T-helper 1 cell treated with Interleukin-12 subunit alpha and Interleukin-12 subunit beta and Interleukin-4 antibody, amounts not matched to agents 30 μg/mL and 1 μg/mL, for 36 hours (primary cell): ENCODE results near the gene ADNP2.
A peak's percentile ranks its signal among the peaks of the same experiment; 100 is the strongest.

Experiments
- H3K27ac Mint-ChIP-seq: one replicate; pipeline ENCODE4 v1.8.0; 2021; ENCODE audit warnings: mild to moderate bottlenecking, mixed read lengths
- H3K27me3 Mint-ChIP-seq: one replicate; pipeline ENCODE4 v1.8.0; 2021; ENCODE audit warnings: low read depth, mixed read lengths
- H3K36me3 Mint-ChIP-seq: one replicate; pipeline ENCODE4 v1.8.0; 2021; ENCODE audit warnings: low read depth, mixed read lengths
- H3K4me1 Mint-ChIP-seq: one replicate; pipeline ENCODE4 v1.8.0; 2021; ENCODE audit warnings: low read depth, mixed read lengths
- H3K4me3 Mint-ChIP-seq: one replicate; pipeline ENCODE4 v1.8.0; 2021; ENCODE audit warnings: mild to moderate bottlenecking, moderate library complexity, mixed read lengths
- H3K9me3 Mint-ChIP-seq: one replicate; pipeline ENCODE4 v1.8.0; 2021; ENCODE audit warnings: mixed read lengths

The ADNP2 gene, protein sequence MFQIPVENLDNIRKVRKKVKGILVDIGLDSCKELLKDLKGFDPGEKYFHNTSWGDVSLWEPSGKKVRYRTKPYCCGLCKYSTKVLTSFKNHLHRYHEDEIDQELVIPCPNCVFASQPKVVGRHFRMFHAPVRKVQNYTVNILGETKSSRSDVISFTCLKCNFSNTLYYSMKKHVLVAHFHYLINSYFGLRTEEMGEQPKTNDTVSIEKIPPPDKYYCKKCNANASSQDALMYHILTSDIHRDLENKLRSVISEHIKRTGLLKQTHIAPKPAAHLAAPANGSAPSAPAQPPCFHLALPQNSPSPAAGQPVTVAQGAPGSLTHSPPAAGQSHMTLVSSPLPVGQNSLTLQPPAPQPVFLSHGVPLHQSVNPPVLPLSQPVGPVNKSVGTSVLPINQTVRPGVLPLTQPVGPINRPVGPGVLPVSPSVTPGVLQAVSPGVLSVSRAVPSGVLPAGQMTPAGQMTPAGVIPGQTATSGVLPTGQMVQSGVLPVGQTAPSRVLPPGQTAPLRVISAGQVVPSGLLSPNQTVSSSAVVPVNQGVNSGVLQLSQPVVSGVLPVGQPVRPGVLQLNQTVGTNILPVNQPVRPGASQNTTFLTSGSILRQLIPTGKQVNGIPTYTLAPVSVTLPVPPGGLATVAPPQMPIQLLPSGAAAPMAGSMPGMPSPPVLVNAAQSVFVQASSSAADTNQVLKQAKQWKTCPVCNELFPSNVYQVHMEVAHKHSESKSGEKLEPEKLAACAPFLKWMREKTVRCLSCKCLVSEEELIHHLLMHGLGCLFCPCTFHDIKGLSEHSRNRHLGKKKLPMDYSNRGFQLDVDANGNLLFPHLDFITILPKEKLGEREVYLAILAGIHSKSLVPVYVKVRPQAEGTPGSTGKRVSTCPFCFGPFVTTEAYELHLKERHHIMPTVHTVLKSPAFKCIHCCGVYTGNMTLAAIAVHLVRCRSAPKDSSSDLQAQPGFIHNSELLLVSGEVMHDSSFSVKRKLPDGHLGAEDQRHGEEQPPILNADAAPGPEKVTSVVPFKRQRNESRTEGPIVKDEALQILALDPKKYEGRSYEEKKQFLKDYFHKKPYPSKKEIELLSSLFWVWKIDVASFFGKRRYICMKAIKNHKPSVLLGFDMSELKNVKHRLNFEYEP

DNA sequence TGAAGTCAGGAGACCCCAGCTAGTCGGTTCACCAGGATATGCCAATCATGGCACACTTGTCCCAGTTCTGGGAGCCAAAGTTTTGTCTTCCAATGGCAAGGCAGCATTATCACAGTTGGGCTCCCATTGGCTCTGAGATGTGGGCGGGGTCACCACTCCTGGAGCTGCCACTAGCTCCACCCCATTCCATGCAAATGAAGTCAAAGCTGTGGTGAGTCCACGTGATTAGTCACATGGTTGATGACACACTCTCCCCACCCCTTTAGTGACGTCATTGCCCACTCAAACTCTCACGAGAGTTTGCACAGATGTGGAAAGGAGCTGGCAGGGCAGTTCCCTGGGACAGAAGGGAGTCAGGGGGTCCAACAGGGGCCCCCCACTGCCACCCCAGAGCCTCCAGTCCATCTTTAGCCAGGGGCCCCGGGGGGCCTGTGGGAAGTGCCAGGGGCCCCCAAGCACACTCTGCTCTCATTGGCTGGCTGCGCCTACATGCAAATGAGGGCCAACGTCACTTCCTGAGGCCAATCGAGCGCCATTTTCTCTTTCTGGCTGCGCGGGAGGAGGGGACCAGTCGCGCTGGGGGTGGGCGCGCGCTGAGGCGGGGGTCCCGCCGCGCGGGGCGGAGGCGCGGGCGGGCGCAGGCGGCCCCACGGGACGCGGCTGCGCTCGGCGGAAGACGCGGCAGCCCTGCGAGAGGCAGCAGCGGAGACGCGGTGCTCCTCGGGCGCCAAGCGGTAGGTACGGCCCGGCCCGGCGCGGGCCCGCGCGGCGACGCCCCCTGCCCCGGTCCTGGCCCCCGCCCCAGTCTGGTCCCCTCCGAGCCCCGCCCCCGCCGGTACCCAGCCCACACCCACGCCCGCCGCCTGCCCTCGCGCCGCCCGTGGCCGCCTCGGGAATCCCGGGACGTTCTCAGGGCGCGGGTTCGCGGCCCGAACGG lies at the start of gene ADNP2:
Gene ADNP2 (plus strand): TSS at position 524 of the 937 bp plus-strand sequence. CDS start 8,281 bp downstream, outside the sequence.
- Mint-ChIP-seq H3K36me3 (peaks cover 8% of the 10 kb centered on the region), H3K27me3 (peaks cover 5% of the 10 kb centered on the region), H3K4me1 (peaks cover 19% of the 10 kb centered on the region), H3K27ac (peak within 1 kb of the TSS; percentile 84), H3K4me3 (peak within 1 kb of the TSS; percentile 77), H3K9me3 (no peaks in the 10 kb centered on the region)

DNA sequence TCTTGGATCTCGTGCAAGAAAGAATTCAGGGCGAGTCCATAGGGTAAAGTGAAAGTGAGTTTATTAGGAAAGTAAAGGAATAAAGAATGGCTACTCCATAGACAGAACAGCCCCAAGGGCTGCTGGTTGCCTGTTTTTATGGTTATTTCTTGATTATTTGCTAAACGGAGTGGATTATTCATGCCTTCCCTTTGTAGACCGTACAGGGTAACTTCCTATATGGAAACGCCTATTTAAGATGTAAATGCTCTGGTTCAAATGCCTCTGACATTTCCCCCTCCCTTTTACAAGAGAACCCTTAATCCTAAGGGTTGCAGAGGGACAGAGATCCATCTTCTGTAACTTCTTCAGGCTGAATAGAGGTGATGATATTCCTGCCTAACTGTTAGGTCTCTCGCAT lies 49.1 kb upstream of the ADNP2 start:
- H3K27ac Mint-ChIP-seq: no peak overlapping the region
- peaks cover 45% of the 10 kb centered on the region for H3K9me3 Mint-ChIP-seq
- H3K4me1 Mint-ChIP-seq: no peaks in the 10 kb centered on the region
- H3K36me3 Mint-ChIP-seq: peaks cover 2% of the 10 kb centered on the region
- H3K4me3 Mint-ChIP-seq: no peak overlapping the region
- no peaks in the 10 kb centered on the region for H3K27me3 Mint-ChIP-seq

DNA sequence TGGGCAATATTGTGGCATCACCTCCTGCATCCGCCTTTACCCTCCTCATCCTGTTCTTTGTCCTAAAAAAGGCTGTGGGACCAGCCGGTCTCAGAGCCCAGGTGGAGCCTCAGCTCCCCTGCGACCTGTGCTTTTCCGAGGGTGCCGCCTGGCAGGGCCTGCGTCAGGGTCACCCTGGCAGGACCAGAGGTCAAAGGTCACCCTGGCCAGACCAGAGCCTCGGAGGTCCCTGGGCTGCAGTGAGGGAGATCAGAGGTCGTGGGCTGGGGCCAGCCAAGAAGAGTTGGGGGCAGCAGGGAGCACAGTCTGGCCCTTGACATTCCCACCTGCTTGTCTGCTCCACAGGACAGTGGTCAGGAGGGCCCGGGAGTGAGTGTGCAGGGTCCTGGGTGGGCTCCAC lies 43.4 kb upstream of the ADNP2 start:
- Mint-ChIP-seq H3K27ac (no peak overlapping the region), H3K4me3 (no peak overlapping the region), H3K36me3 (no peaks in the 10 kb centered on the region), H3K9me3 (peaks cover 4% of the 10 kb centered on the region), H3K27me3 (no peaks in the 10 kb centered on the region), H3K4me1 (no peaks in the 10 kb centered on the region)

DNA sequence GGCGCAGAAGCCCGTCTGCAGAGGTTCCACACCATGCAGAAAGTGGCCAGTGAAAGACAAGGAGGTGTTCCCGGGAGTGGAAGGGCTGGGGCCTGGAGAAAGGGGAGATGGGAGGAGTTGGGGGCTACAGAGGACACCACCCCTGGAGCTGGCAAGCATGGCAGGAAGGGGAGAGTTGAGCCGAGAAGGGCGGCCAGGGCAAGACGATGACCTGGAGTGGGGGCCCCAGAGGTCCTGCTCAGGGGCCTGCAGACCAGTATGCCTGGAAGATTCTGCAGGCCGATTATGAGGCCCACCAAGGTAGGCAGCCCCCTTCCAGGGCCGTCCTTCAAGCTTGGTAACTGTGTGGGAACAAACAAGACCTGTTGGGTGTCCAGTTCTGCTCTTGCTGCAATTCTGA lies 41.7 kb upstream of the ADNP2 start:
- peaks cover 4% of the 10 kb centered on the region for H3K9me3 Mint-ChIP-seq
- no peaks in the 10 kb centered on the region for H3K4me1 Mint-ChIP-seq
- H3K27me3 Mint-ChIP-seq: no peaks in the 10 kb centered on the region
- no peak overlapping the region for H3K4me3 Mint-ChIP-seq
- H3K36me3 Mint-ChIP-seq: no peaks in the 10 kb centered on the region
- no peak overlapping the region for H3K27ac Mint-ChIP-seq

DNA sequence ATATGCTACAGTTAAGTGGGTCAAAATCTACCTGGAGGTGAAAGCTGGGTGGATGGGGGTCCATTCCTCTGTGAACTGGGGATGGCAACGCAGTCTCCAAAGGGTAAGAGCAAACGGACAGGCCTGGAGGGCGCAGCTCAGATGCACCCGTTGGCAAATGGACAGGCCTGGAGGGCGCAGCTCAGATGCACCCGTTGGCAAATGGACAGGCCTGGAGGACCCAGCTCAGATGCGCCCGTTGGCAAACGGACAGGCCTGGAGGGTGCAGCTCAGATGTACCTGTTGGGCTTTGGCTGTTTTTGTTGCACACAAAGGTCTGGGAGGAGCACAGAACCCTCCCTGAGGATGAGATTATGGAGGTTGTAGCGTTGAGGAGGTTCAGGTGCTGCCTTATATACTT lies 41.2 kb upstream of the ADNP2 start:
- Mint-ChIP-seq H3K4me3 (no peak overlapping the region), H3K36me3 (no peaks in the 10 kb centered on the region), H3K27ac (no peak overlapping the region), H3K27me3 (no peaks in the 10 kb centered on the region), H3K4me1 (no peaks in the 10 kb centered on the region), H3K9me3 (peaks cover 4% of the 10 kb centered on the region)

DNA sequence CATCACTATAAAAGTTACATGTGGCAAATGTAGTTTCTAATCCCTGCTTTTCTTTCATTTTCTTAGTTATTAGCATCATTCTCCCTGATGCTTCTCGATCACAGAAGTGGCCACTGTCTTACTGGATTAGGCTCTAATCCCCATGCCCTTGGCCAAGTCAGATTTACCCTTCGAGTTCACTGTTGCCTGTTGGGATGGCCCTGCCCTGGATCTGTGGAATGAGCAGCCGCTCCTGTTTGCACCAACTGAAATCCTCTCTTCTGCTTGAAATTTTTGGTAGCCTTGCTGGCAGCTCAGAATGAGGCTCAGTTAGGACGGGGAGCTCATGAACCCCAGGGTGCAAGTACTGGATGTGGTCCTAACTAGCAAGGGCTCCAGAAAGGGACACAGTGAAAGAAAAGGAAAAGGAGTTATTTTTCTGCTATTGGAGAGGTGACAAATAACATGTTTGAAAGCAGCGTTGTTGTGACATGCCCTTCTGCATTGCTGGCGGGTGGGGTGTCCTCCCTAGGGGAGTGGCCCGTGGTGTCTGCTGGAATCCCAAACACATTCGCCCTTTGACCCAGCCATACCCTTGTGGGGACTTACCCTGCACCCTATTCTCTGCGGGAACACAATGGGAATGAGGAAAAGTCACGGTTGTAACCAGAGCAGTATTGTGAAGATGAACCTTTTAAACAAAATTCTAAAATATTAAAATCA lies 40.3 kb upstream of the ADNP2 start:
- no peak overlapping the region for H3K4me3 Mint-ChIP-seq
- H3K9me3 Mint-ChIP-seq: peaks cover under 1% of the 10 kb centered on the region
- H3K36me3 Mint-ChIP-seq: no peaks in the 10 kb centered on the region
- H3K27me3 Mint-ChIP-seq: no peaks in the 10 kb centered on the region
- H3K27ac Mint-ChIP-seq: no peak overlapping the region
- H3K4me1 Mint-ChIP-seq: no peaks in the 10 kb centered on the region

DNA sequence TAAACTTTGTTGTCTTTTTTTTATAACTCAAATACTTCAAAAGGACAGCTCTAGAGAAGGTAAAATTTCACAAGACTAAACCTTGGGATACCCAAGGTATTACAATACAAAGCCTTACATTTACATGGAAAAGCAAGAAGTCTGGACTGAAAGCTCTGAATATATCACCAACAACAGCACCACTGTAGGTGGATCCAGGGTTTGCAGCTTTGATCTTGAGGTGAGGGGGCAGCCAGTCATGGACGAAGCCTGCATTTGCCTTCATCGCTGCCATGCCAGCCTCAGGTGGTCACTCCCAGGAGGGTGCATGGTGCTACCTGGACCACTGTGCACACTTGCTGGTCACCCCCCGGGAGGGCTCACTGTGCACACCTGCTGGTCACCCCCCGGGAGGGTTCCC lies 38.2 kb upstream of the ADNP2 start:
- H3K4me1 Mint-ChIP-seq: no peaks in the 10 kb centered on the region
- no peaks in the 10 kb centered on the region for H3K36me3 Mint-ChIP-seq
- no peak overlapping the region for H3K4me3 Mint-ChIP-seq
- H3K27me3 Mint-ChIP-seq: no peaks in the 10 kb centered on the region
- H3K27ac Mint-ChIP-seq: no peak overlapping the region
- peaks cover 3% of the 10 kb centered on the region for H3K9me3 Mint-ChIP-seq

DNA sequence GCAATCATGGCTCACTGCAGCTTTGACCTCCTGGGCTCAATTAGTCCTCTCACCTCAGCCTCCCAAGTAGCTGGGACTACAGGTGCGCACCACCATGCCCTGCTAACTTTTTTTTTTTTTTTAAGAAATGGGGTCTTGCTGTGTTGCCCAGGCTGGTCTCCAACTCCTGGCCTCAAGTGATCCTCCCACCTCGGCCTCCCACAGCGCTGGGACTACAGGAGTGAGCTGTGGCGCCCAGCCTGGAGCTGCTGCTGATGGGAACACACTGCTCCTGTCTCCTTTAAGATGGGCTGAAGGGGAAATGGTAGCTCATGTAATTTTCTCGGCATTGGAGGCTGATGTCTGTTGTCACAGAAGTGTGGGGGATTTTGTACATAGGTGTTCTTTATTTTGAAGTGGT lies 34.9 kb upstream of the ADNP2 start:
- Mint-ChIP-seq H3K4me1 (no peaks in the 10 kb centered on the region), H3K27ac (no peak overlapping the region), H3K4me3 (no peak overlapping the region), H3K27me3 (no peaks in the 10 kb centered on the region), H3K9me3 (peaks cover 3% of the 10 kb centered on the region), H3K36me3 (no peaks in the 10 kb centered on the region)

DNA sequence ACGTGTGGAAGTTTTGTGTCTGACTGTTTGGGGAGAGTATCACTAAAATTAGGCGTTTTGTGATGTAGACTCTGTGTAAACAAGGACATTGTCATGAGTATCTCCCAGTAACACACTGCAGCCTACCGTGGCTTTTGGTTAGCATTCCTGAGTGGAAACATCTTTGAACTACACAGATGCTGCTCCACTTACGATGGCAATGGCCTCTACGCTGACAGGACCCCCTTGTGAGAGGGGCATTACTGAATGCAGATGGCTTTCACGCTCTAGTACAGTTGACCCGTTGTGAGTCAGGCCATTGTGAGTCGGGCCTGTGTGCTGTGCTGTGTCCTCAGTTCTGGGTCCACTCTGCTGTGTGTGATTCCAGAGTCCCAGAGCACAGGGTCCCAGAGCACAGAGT lies 34.4 kb upstream of the ADNP2 start:
- Mint-ChIP-seq H3K27ac (no peak overlapping the region), H3K4me3 (no peak overlapping the region), H3K36me3 (no peaks in the 10 kb centered on the region), H3K4me1 (no peaks in the 10 kb centered on the region), H3K27me3 (no peaks in the 10 kb centered on the region), H3K9me3 (peaks cover 3% of the 10 kb centered on the region)

DNA sequence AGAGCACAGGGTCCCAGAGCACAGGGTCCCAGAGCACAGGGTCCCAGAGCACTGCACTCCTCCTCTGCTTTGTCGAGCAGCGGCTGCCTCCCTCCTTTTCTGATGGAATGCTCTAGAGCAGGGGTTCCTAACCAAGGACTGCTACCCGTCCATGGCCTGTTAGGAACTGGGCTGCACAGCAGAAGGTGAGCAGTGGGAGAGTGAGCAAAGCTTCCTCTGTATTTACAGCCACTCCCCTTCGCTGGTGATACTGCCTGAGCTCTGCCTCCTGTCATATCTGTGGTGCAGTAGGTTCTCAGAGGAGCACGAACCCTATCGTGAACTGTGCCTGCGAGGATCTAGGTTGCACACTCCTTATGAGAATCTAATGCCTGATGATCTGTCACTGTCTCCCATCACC lies 33.1 kb upstream of the ADNP2 start:
- Mint-ChIP-seq H3K4me1 (no peaks in the 10 kb centered on the region), H3K36me3 (no peaks in the 10 kb centered on the region), H3K9me3 (peaks cover 3% of the 10 kb centered on the region), H3K4me3 (no peak overlapping the region), H3K27ac (no peak overlapping the region), H3K27me3 (no peaks in the 10 kb centered on the region)

DNA sequence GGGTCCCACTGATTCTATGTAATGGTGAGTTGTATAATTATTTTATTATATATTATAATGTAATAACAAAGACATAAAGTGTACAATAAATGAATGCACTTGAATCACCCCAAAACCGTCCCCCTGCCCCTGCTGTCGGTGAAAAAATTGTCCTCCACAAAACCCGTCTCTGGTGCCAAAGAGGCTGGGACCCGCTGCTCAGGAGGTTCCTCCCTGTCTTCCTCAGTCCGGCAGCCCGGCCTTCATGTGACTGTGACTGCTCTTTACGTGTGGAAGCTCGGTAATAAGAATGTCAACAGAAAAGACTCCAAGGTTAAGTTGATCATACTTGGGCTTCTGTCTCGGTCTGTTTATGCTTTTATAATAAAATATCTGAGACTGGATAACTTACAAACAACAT lies 32.7 kb upstream of the ADNP2 start:
- Mint-ChIP-seq H3K27ac (no peak overlapping the region), H3K4me3 (no peak overlapping the region), H3K9me3 (peaks cover 3% of the 10 kb centered on the region), H3K36me3 (no peaks in the 10 kb centered on the region), H3K27me3 (no peaks in the 10 kb centered on the region), H3K4me1 (no peaks in the 10 kb centered on the region)

DNA sequence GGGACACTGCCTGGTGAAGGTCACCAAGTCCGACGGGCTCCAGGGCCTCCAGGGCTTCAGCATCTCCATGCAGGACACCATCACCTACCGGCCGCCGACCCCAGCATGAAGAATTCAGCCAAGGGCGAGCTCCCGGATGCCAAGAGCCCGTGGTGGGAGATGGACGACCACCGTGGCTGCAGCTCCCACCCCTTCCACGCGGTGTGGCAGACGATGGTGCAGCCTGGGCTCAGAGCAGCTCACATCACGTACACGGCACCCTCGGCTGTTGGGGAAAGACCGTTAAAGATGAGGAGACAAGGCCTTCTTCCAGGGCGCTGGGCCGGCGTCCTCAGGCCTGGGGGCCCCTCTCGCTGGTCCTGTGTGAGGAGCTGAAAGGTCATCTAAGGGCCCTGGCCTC lies 31.2 kb upstream of the ADNP2 start:
- Mint-ChIP-seq H3K9me3 (peaks cover 3% of the 10 kb centered on the region), H3K4me1 (no peaks in the 10 kb centered on the region), H3K36me3 (no peaks in the 10 kb centered on the region), H3K27ac (no peak overlapping the region), H3K27me3 (no peaks in the 10 kb centered on the region), H3K4me3 (no peak overlapping the region)

DNA sequence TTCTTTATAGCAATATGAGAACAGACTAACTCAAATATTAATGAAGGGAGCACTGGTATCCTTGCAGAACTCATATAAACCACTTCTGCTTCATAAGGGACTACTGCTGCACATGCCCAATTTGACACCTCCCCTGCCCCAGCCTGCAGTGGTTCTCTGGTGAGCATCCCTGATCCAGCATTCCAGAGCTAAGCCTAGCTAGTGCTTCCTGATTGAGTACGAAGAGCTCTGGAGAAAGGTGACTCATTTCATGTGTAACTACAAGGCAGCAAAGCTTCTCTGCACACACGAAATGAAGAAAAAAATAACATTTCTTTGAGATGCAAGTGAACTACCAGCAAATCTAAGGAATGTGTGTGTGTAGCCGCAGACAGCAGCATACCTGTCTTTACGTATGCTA lies 22.8 kb upstream of the ADNP2 start:
- H3K36me3 Mint-ChIP-seq: peaks cover 2% of the 10 kb centered on the region
- H3K27ac Mint-ChIP-seq: no peak overlapping the region
- no peaks in the 10 kb centered on the region for H3K4me1 Mint-ChIP-seq
- no peak overlapping the region for H3K4me3 Mint-ChIP-seq
- peaks cover 32% of the 10 kb centered on the region for H3K9me3 Mint-ChIP-seq
- no peaks in the 10 kb centered on the region for H3K27me3 Mint-ChIP-seq
